ENCODE measurements around the gene PRCP.
"Not testable (repeated sequence)": the region's sequence is repeated elsewhere in the genome, so short reads cannot be mapped to it uniquely, and the experiment has no call there.

Gene PRCP

GRCh38 chr11:82900277-82901164 is at the start of gene PRCP:
TSS of gene PRCP (minus strand) at chr11:82900430. CDS start at chr11:82900402, 28 bp downstream.
- DNase-seq (ENCODE audit: extremely low read depth in 1 of 2, low read depth in 1 of 2) = peak; percentile 91 to 94

- DNase-seq (ENCODE audit: extremely low read depth in 1 of 2, low read depth in 1 of 2) = no peak
Measured at GRCh38 chr11:82949352-82949751, 49.1 kb upstream of the PRCP start.

GRCh38 chr11:82945682-82946081 is 45.5 kb upstream of the PRCP start:
- DNase-seq (ENCODE audit: extremely low read depth in 1 of 2, low read depth in 1 of 2) = no peak

- not testable (repeated sequence) for DNase-seq (ENCODE audit: extremely low read depth in 1 of 2, low read depth in 1 of 2)
Measured at GRCh38 chr11:82945041-82945440, 44.8 kb upstream of the PRCP start.

DNA sequence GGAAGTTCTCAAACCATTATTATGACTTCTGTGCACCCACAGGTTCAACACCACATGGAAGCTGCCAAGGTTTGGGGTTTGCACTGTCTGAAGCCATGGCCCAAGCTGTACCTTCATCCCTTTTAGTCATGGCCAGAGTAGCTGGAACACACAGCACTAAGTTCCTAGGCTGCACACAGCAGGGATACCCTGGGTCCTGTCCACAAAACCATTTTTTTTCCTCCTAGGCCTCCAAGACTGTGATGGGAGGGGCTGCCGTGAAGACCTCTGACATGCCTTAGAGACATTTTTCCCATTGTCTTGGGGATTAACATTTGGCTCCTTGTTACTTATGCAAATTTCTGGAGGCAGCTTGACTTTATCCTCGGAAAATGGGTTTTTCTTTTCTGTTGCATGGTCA is 44.0 kb upstream of the PRCP start:
- DNase-seq (ENCODE audit: extremely low read depth in 1 of 2, low read depth in 1 of 2) = no peak

DNA sequence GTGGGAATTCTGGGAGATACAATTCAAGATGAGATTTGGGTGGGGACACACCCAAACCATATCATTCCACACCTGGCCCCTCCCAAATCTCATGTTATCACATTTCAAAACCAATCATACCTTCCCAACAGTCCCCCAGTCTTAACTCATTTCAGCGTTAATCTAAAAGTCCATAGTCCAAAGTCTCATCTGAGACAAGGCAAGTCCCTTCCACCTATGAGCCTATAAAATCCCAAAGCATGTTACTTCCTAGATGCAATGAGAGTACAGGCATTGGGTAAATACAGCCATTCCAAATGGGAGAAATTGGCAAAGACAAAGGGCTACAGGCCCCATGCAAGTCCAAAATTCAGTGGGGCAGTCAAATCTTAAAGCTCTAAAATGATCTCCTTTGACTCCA is 43.2 kb upstream of the PRCP start:
- DNase-seq (ENCODE audit: extremely low read depth in 1 of 2, low read depth in 1 of 2) = not testable (repeated sequence)

GRCh38 chr11:82942376-82942775 is 42.1 kb upstream of the PRCP start:
- no peak for DNase-seq (ENCODE audit: extremely low read depth in 1 of 2, low read depth in 1 of 2)

DNA sequence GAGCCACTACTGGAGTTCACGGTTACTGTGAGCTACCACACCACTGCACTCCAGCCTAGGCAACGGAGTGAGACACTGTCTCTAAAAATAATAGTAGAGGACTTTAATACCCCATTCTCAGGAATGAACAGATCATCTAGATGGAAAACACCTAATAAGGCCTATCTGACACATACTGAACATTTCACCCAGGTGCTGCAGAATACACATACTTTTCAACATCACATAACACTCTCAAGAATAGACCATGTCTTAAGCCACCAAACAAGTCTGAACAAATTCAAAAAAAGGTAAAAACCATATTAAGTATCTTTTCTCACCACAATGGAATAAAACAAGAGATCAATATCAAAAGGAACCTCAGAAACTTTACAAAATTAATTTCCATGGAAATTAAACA is 39.2 kb upstream of the PRCP start:
- DNase-seq (ENCODE audit: extremely low read depth in 1 of 2, low read depth in 1 of 2) = no peak

DNA sequence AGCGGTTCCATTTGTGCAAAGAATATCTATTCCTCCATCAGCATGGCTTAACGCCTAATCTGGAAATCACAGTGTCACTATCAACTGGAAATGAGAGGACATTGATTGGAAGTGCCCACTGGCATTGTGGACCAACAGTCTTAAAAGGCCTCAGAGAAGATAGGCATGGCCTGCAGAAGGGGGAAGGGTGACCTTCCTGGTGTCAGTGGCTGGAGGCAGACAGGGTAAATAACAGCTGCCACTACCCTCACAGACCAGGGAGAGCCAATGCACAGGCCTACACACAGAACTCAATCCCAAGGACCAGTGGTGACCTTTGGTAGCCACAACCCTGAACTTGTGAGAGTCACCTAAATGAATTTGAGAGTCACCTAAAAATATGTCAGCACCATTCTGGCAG is 37.3 kb upstream of the PRCP start:
- no peak for DNase-seq (ENCODE audit: extremely low read depth in 1 of 2, low read depth in 1 of 2)

GRCh38 chr11:82936261-82936660 is 36.0 kb upstream of the PRCP start:
- no peak for DNase-seq (ENCODE audit: extremely low read depth in 1 of 2, low read depth in 1 of 2)

DNA sequence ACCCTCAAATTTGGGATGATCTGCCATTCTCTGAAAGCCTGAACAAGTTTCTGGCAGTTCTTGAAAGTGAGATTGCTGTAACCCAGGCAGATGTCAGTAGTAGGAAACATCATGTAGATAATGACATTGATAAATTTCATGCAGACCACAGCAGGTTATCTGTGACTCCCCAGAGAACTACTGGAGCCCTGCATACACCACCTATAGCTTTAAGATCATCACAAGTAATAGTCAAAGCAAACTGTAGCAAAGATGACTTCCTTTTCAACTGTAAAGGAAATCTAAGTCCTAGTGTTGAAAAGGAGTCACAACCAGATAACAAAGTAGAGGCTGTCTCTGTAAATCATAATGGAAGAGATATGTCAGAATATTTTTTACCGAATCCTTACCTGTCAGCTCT is 32.3 kb upstream of the PRCP start:
- no peak for DNase-seq (ENCODE audit: extremely low read depth in 1 of 2, low read depth in 1 of 2)

- DNase-seq (ENCODE audit: extremely low read depth in 1 of 2, low read depth in 1 of 2) = no peak
Measured at GRCh38 chr11:82930734-82931133, 30.5 kb upstream of the PRCP start.

DNA sequence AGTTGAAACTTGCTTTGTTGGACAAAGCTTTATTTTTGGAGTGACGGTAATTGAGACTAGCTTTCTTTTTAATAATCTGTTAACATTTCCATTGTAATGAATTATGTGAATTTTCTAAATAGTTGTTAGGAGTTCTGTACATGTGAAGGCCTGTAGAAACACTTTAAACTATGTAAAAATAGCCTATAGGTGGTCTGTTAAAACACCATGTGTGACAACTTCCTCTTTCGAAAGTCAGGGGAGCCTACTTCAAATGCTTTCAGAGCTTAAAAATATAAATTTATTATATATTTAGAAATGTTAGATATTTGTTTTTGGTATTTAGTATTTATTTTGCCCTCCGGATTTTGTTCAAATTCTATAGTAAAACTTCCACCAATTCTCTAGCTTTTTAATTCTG is 30.0 kb upstream of the PRCP start:
- no peak for DNase-seq (ENCODE audit: extremely low read depth in 1 of 2, low read depth in 1 of 2)

GRCh38 chr11:82929121-82929520 is 28.9 kb upstream of the PRCP start:
- DNase-seq (ENCODE audit: extremely low read depth in 1 of 2, low read depth in 1 of 2) = no peak

- no peak for DNase-seq (ENCODE audit: extremely low read depth in 1 of 2, low read depth in 1 of 2)
Measured at GRCh38 chr11:82927264-82927880, 27.1 kb upstream of the PRCP start.

DNA sequence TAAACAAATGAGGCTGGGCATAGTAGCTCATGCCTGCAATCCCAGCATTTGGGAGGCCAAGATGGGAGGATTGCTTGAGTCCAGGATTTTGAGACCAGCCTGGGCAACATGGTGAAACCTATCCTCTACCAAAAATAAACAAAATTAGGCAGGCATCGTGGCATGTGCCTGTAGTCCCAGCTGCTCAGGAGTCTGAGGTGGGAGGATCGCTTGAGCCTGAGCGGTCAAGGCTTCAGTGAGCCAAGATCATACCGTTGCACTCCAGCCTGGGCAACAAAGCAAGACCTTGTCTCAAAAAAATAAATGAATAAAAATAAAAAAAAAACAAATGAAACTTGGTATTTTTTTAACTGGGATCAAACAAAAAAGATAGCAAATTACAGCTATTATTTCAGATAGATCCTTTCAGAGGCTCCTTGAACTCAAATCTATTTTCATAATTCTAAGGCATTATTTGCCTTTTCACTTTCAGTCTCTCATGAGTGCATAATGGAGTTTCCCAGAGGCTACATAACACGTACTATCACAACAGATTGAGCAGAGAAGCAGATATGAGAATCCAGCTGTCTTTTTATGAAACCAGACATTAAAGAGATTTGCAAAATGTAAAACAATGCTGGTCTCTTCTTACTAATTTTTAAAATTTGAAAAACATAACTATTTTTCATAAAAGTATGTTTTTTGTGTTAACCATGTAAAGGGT is 24.4 kb upstream of the PRCP start:
- no peak for DNase-seq (ENCODE audit: extremely low read depth in 1 of 2, low read depth in 1 of 2)

DNA sequence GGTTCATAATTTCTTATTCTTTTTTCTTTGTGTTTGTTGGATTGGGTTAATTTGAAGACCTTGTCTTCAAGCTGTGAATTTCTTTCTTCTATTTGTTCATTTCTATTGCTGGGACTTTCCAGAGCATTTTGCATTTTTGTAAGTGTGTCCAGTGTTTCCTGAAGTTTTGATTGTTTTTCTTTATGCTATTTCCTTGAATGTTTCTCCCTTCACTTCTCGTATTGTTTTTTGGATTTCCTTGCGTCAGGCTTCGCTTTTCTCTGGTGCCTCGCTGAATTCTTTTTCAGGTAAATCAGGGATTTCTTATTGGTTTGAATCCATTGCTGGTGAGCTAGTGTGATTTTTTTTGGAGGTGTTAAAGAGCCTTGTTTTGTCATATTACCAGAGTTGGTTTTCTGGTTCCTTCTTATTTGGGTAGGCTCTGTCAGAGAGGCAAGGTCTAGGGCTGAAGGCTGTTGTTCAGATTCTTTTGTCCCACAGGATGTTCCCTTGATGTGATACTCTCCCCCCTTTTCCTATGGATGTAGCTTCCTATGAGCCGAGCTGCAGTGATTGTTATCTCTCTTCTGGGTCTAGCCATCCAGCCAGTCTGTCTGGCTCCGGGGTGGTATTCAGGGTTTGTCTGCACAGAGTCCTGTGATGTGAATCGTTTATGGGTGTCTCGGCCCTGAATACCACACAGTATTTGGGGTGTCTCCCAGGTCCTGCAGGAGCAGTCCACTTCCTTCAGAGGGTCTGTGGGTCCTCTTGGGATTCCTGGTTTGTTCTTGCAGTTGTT is 22.4 kb upstream of the PRCP start:
- DNase-seq (ENCODE audit: extremely low read depth in 1 of 2, low read depth in 1 of 2) = not testable (repeated sequence)

GRCh38 chr11:82920227-82920626 is 20.0 kb upstream of the PRCP start:
- not testable (repeated sequence) for DNase-seq (ENCODE audit: extremely low read depth in 1 of 2, low read depth in 1 of 2)

GRCh38 chr11:82919786-82920185 is 19.6 kb upstream of the PRCP start:
- DNase-seq (ENCODE audit: extremely low read depth in 1 of 2, low read depth in 1 of 2) = not testable (repeated sequence)

- DNase-seq (ENCODE audit: extremely low read depth in 1 of 2, low read depth in 1 of 2) = no peak
Measured at GRCh38 chr11:82909015-82909640, 8.9 kb upstream of the PRCP start.

All from stimulated activated CD8-positive, alpha-beta memory T cell treated with anti-CD3 and anti-CD28 coated beads, Interleukin-7, amount 100 ng/mL, for 48 hours (primary cell).